Natural killer cell (primary cell): Measurements from ENCODE around the gene SPATA16. TPM values are rescaled to one million over a fixed set of nuclear protein-coding genes. Genes with fewer than 3 reads are reported as not detected.

Source experiments
- ATAC-seq, 3 donors: fragments of 150-1000 bp in 2 of 3; fragments of 200-7000 bp in 1 of 3; cut with Tn5 transposase; 1 replicate in 1 of 3; 2 replicates in 2 of 3; pipeline ENCODE4 v1.10.0; 2021; ENCODE audit warnings: mild to moderate bottlenecking in 2 of 3, moderate library complexity in 2 of 3
- DNase-seq, 2 donors: peaks; one replicate each; pipeline versions ENCODE4 v3.0.0 to v3.0.0-alpha.2; 2013 to 2021; ENCODE audit warnings: mixed read lengths in 1 of 2
- H3K27ac ChIP-seq: one replicate; pipeline ENCODE4 v1.5.1; 2013; ENCODE audit warnings: mild to moderate bottlenecking, low read length
- H3K27me3 ChIP-seq: one replicate; pipeline ENCODE4 v1.6.1; 2013; ENCODE audit warnings: low read length; ENCODE audit not compliant: control insufficient read depth, insufficient read depth
- H3K36me3 ChIP-seq: one replicate; pipeline ENCODE4 v1.6.1; 2013; ENCODE audit warnings: low read length; ENCODE audit not compliant: control insufficient read depth, insufficient read depth
- H3K4me1 ChIP-seq: one replicate; pipeline ENCODE4 v1.6.1; 2013; ENCODE audit warnings: low read length; ENCODE audit not compliant: control insufficient read depth, insufficient read depth
- H3K4me3 ChIP-seq: one replicate; pipeline ENCODE4 v1.5.1; 2013; ENCODE audit warnings: low read length
- H3K9me3 ChIP-seq: one replicate; pipeline ENCODE4 v1.6.1; 2013; ENCODE audit warnings: low read length; ENCODE audit not compliant: control insufficient read depth, insufficient read depth
- H3K27ac Mint-ChIP-seq, 2 donors: one replicate each; pipeline ENCODE4 v1.8.0; 2022; ENCODE audit warnings: mild to moderate bottlenecking in 2 of 2, mixed read lengths in 2 of 2, moderate library complexity in 1 of 2
- H3K27me3 Mint-ChIP-seq, 2 donors: one replicate each; pipeline ENCODE4 v1.8.0; 2022; ENCODE audit warnings: low read depth in 2 of 2, mixed read lengths in 2 of 2
- H3K36me3 Mint-ChIP-seq: one replicate; pipeline ENCODE4 v1.8.0; 2022; ENCODE audit warnings: mixed read lengths
- H3K4me1 Mint-ChIP-seq, 2 donors: one replicate each; pipeline ENCODE4 v1.8.0; 2022; ENCODE audit warnings: mixed read lengths in 2 of 2
- H3K4me3 Mint-ChIP-seq: one replicate; pipeline ENCODE4 v1.8.0; 2022; ENCODE audit warnings: mild to moderate bottlenecking, moderate library complexity, mixed read lengths
- H3K9me3 Mint-ChIP-seq, 2 donors: one replicate each; pipeline ENCODE4 v1.8.0; 2022; ENCODE audit warnings: mixed read lengths in 2 of 2
- CTCF ChIP-seq: fragments of 200-600 bp; IDR thresholded peaks from one replicate; pipeline ENCODE4 v1.8.0; 2022; ENCODE audit warnings: antibody characterized with exemption
- WGBS: methylation state at CpG from one replicate; pipeline ENCODE4 v1.1.7; 2013; ENCODE audit warnings: missing lambda C conversion rate; ENCODE audit not compliant: insufficient coverage; 5-methylcytosine and 5-hydroxymethylcytosine counted together
- intact Hi-C: fragments of 100-400 bp; cut with micrococcal nuclease; formaldehyde crosslinking; loops from one replicate; pipeline ENCODE4 v1.14.2; 2022
- total RNA-seq, 4 donors: library from RNA; stranded (reverse); fragments of 120-200 nt in 1 of 4; gene quantifications; one replicate each; pipeline versions ENCODE4 v1.2.3 to v1.2.4, GENCODE V29; 2013 to 2022

Gene SPATA16
- total RNA-seq, 3 donors from 2014 or later (not counting 1 experiment from before 2014, with no cell fraction given), result not detected

- DNase-seq (no peak), ATAC-seq (no peak)
- TF ChIP-seq CTCF, result no peak
- Histone ChIP-seq H3K27ac (no peak overlapping the region), H3K36me3 (no peaks in the 10 kb centered on the region), H3K27me3 (no peaks in the 10 kb centered on the region), H3K4me3 (no peak overlapping the region), H3K9me3 (no peaks in the 10 kb centered on the region), H3K4me1 (no peaks in the 10 kb centered on the region)
- H3K27ac Mint-ChIP-seq, result no peak overlapping the region
- intact Hi-C loops, result no loop called here
- H3K4me3 Mint-ChIP-seq, result no peak overlapping the region
- peaks cover 0 to 2% of the 10 kb centered on the region in 2 donors for H3K9me3 Mint-ChIP-seq
- no peaks in the 10 kb centered on the region for H3K27me3 Mint-ChIP-seq
- H3K4me1 Mint-ChIP-seq, result no peaks in the 10 kb centered on the region
- H3K36me3 Mint-ChIP-seq, result no peaks in the 10 kb centered on the region
Observed at GRCh38 chr3:173006006-173006405, 135.0 kb downstream of the SPATA16 start.

- Mint-ChIP-seq H3K4me1 (no peaks in the 10 kb centered on the region), H3K36me3 (no peaks in the 10 kb centered on the region), H3K27ac (no peak overlapping the region), H3K4me3 (no peak overlapping the region), H3K9me3 (peaks cover 2 to 4% of the 10 kb centered on the region in 2 donors), H3K27me3 (no peaks in the 10 kb centered on the region)
- TF ChIP-seq CTCF, result no peak
- no peak for ATAC-seq
- H3K4me3 ChIP-seq, result no peak overlapping the region
- no peaks in the 10 kb centered on the region for H3K4me1 ChIP-seq
- 94% methylated on average over 3 of the region's 6 CpGs for WGBS
- no peak for DNase-seq
- no peak overlapping the region for H3K27ac ChIP-seq
- no peaks in the 10 kb centered on the region for H3K9me3 ChIP-seq
- H3K27me3 ChIP-seq, result no peaks in the 10 kb centered on the region
- intact Hi-C loops, result no loop called here
- H3K36me3 ChIP-seq, result no peaks in the 10 kb centered on the region
Observed at GRCh38 chr3:173004681-173005080, 136.4 kb downstream of the SPATA16 start.

- H3K27me3 ChIP-seq, result no peaks in the 10 kb centered on the region
- H3K4me1 ChIP-seq, result no peaks in the 10 kb centered on the region
- Mint-ChIP-seq H3K4me3 (no peak overlapping the region), H3K36me3 (no peaks in the 10 kb centered on the region), H3K4me1 (no peaks in the 10 kb centered on the region), H3K27ac (no peak overlapping the region), H3K27me3 (no peaks in the 10 kb centered on the region), H3K9me3 (peaks cover 2 to 4% of the 10 kb centered on the region in 2 donors)
- ATAC-seq (no peak), DNase-seq (no peak)
- no peak overlapping the region for H3K27ac ChIP-seq
- H3K9me3 ChIP-seq, result no peaks in the 10 kb centered on the region
- no peak overlapping the region for H3K4me3 ChIP-seq
- WGBS, result 90% methylated on average over 1 of the region's 3 CpGs
- no peak for TF ChIP-seq CTCF
- H3K36me3 ChIP-seq, result no peaks in the 10 kb centered on the region
- intact Hi-C loops, result no loop called here
Observed at GRCh38 chr3:173003956-173004355, 137.1 kb downstream of the SPATA16 start.

- Histone ChIP-seq H3K27ac (no peak overlapping the region), H3K9me3 (no peaks in the 10 kb centered on the region), H3K27me3 (no peaks in the 10 kb centered on the region), H3K4me3 (no peak overlapping the region), H3K4me1 (no peaks in the 10 kb centered on the region), H3K36me3 (no peaks in the 10 kb centered on the region)
- 91% methylated on average over 2 of the region's 2 CpGs for WGBS
- DNase-seq, result no peak
- no peak overlapping the region for H3K27ac Mint-ChIP-seq
- intact Hi-C loops, result no loop called here
- peaks cover 2 to 4% of the 10 kb centered on the region in 2 donors for H3K9me3 Mint-ChIP-seq
- H3K4me1 Mint-ChIP-seq, result no peaks in the 10 kb centered on the region
- H3K4me3 Mint-ChIP-seq, result no peak overlapping the region
- TF ChIP-seq CTCF, result no peak
- no peaks in the 10 kb centered on the region for H3K36me3 Mint-ChIP-seq
- no peak for ATAC-seq
- H3K27me3 Mint-ChIP-seq, result no peaks in the 10 kb centered on the region
Observed at GRCh38 chr3:173003471-173003870, 137.6 kb downstream of the SPATA16 start.
